GM12874 (cell line): ENCODE measurements around the gene QKI.

ENCODE experiments used
- CTCF ChIP-seq: IDR thresholded peaks from 2 replicates; pipeline ENCODE4 v1.5.1; 2011; ENCODE audit warnings: low read depth, mild to moderate bottlenecking, control low read depth, low read length, moderate library complexity; ENCODE audit not compliant: insufficient read depth

QKI gene

GRCh38 chr6:163607792-163608191, 193.3 kb downstream of the QKI start:
- no peak for TF ChIP-seq CTCF

DNA sequence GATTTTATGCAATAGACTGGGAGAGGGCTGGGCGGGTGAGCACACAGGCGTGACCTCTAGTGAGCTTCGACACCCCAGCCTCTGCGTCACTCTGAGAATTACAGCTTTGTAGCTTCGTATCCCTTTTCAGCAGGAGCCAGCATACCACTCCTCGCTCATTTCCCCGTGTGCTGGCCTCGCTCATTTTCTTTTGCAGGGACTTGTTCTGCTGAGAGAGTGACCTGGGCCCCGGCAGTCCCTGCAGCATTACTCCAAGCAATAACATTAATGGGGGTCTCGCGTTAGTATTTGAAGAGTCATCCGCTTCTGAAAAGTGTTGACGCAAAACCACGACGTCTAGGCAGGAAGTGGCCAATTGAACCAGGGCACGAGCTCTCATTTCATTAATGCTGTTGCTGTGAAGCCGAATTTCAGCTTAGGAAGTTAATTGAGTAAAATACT, 193.7 kb downstream of the QKI start:
- no peak for TF ChIP-seq CTCF

DNA sequence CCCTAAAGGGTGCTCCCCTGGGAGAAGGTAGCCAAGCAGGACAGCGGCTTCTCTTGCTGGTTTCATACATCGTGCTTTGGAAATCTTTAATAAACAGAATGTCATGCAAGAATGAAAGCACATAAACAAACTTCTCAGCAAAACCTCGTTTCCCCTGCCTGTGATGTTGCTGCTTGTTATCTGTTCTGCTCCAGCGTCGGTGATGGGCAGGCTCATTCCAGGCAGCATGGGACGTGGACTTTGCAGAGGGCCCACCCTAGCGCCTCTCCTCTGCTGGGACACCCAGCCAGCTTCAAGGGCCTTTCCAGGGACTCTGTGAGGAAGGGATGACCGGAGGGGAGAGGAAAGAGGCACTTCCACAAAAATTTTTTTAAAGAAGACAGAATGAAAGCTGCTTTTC, 197.7 kb downstream of the QKI start:
- TF ChIP-seq CTCF: no peak

DNA sequence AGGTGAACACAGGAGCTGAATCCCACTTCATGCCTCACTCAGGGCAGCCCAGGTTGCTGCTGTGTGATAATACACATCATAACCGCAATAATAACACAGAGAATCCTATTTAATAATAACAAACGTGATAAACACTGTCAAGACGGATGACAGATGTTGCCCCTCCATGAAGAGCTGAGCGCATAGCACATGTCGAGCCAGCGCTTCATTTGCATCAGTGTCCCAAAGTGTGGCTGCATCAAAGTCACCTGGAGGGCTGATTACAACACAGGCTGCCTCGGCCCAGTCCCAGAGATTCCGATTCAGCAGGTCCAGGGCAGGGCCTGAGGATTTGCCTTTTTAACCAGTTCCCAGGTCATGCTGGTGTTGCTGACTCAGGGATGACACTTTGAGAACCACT, 198.5 kb downstream of the QKI start:
- no peak for TF ChIP-seq CTCF

GRCh38 chr6:163613668-163614067, 199.2 kb downstream of the QKI start:
- no peak for TF ChIP-seq CTCF

DNA sequence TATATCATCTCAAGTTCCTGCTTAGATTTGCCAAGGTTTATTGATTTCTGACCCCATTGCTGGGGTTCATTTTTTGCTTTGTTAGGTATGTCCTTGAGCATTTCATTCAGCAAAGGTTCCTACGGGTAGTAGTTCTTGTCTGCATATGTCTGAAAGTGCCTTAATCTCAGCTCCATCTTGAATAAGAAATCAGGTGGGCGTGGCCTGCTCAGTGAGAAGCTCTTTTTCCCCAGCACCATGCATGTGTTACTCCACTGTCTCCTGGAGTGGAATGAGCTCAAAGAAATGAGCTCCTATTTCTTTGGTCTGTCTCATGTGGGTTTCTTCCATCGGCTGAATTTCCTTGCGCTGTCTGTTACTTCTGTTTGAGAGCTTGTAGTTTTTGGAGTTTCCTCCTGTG, 201.9 kb downstream of the QKI start:
- no peak for TF ChIP-seq CTCF

GRCh38 chr6:163617549-163617948, 203.0 kb downstream of the QKI start:
- TF ChIP-seq CTCF: no peak

GRCh38 chr6:163620101-163620500, 205.6 kb downstream of the QKI start:
- TF ChIP-seq CTCF: no peak
